ENCODE data around the gene PANK1. TPM values are rescaled to one million over a fixed set of nuclear protein-coding genes. Genes with fewer than 3 reads are reported as not detected.

The PANK1 gene
- total and polyA plus RNA-seq, 2 of the 8 experiments (the other 6 are each of a cell fraction or from before 2014, with no cell fraction given): 18.5 to 40.4 TPM

DNA sequence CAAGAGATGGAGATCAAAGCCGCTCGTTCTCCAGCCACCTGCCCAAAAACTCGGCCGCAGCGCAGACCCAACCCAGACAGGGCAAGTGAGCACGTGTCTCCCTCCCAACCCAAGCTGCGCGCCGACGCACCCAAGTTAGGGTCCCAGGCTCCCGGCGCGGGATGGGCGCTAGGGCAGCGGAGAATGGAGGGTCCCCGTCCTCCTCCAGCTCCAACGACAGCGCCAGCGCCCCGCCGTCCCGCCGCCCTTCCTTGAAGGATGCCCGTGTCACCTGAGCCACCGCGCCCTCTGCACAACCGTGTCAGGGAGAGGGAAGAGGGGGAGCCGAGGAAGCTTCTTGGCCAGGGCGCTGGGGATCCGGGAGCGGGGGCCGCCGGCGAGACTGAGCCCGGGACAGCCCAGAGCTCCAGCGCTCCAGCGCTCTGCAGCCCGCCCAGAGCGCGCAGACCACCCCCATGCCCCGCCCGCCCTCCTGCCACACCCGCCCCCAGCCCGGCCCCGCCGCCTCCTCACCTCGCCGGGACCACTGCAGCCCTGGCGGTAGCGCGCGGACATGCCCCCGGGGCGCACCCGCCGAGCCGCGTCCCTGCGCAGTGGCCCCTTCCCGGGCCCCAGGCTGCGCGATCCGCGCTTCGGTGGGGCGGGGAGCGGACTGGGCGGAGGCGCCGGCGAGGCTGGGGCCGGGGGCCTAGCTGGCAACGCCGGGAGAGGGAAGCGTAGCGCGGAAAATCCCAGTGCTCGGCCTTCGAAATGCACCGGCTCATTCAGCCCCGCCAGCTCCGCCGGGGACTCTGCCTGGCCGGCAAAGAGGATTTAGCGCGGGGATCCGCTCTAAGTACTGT, 109.7 kb downstream of the PANK1 start, which contains the start of gene SLC16A12 (continued):
- TF ChIP-seq FOSL1 (IDR thresholded peaks at IDR 0.05; ENCODE audit: insufficient read depth, low read depth, low read length): no peak
- no peak for TF ChIP-seq GTF2F1 (IDR thresholded peaks at IDR 0.05; ENCODE audit: borderline replicate concordance, low read depth, low read length)
- TF ChIP-seq BRCA1 (IDR thresholded peaks at IDR 0.05; ENCODE audit: low read depth, low read length): no peak
- no peak for TF ChIP-seq EGR1 (IDR thresholded peaks at IDR 0.05; ENCODE audit: borderline replicate concordance, low read depth, low read length)
- TF ChIP-seq RXRA (IDR thresholded peaks at IDR 0.05; ENCODE audit: insufficient read depth, low read depth, low read length): no peak
- TF ChIP-seq BCL11A (IDR thresholded peaks at IDR 0.05; ENCODE audit: low read depth in 2 of 2, low read length in 2 of 2): no peak
- no peak for TF ChIP-seq NANOG (IDR thresholded peaks at IDR 0.05; ENCODE audit: insufficient read depth, low read depth, low read length, poor library complexity, severe bottlenecking)
- TF ChIP-seq TAF1 (IDR thresholded peaks at IDR 0.05; ENCODE audit: low read depth, low read length): peak; percentile 29; the same call in 1 of the 2 replicates

Measured in H1 (cell line).